Measurements from ENCODE around the gene PHF2.
A peak's percentile ranks its signal among the peaks of the same experiment; 100 is the strongest.

PHF2 gene

GRCh38 chr9:93557366-93558137 lies 18.8 kb upstream of the PHF2 start:
- TF ChIP-seq CTCF (IDR thresholded peaks at IDR 0.05) (no peak), ZFX (IDR thresholded peaks at IDR 0.05; ENCODE audit: borderline replicate concordance) (no peak)

GRCh38 chr9:93558503-93558902 lies 17.9 kb upstream of the PHF2 start:
- no peak overlapping the region for H3K27ac ChIP-seq
- no peak for TF ChIP-seq ZFX (IDR thresholded peaks at IDR 0.05; ENCODE audit: borderline replicate concordance)
- TF ChIP-seq CTCF (IDR thresholded peaks at IDR 0.05) = no peak

More at GRCh38 chr9:93557366-93558137, 18.8 kb upstream of the PHF2 start:
- no peak overlapping the region for H3K27ac ChIP-seq

GRCh38 chr9:93560991-93561390 lies 15.4 kb upstream of the PHF2 start:
- H3K27ac ChIP-seq = no peak overlapping the region
- no peak for TF ChIP-seq CTCF (IDR thresholded peaks at IDR 0.05)

- TF ChIP-seq CTCF (IDR thresholded peaks at IDR 0.05) (no peak), ZFX (IDR thresholded peaks at IDR 0.05; ENCODE audit: borderline replicate concordance) (no peak)
- no peak overlapping the region for H3K27ac ChIP-seq
These were observed 14.2 kb upstream of the PHF2 start for GRCh38 chr9:93562157-93562556.

- TF ChIP-seq ZFX (IDR thresholded peaks at IDR 0.05; ENCODE audit: borderline replicate concordance) (no peak), CTCF (IDR thresholded peaks at IDR 0.05) (no peak)
- no peak overlapping the region for H3K27ac ChIP-seq
These were observed 11.3 kb upstream of the PHF2 start for GRCh38 chr9:93565089-93565488.

- H3K27ac ChIP-seq = peak overlapping the region; percentile 85
- TF ChIP-seq CTCF (IDR thresholded peaks at IDR 0.05) (peak; percentile 97), ZFX (IDR thresholded peaks at IDR 0.05; ENCODE audit: borderline replicate concordance) (no peak)
These were observed 9.7 kb upstream of the PHF2 start for GRCh38 chr9:93566408-93567270.
